Central memory CD8-positive, alpha-beta T cell (primary cell): ENCODE results near the gene ERBB4.

ENCODE experiments used
- ATAC-seq: fragments of 150-1000 bp; cut with Tn5 transposase; replicated peaks from 2 replicates; pipeline ENCODE4 v1.10.0; 2022; ENCODE audit warnings: mild to moderate bottlenecking, moderate FRiP score, moderate number of reproducible peaks; ENCODE audit not compliant: poor library complexity, severe bottlenecking; ENCODE audit errors: extremely low read depth
- DNase-seq, 2 donors: peaks; one replicate each; pipeline ENCODE4 v3.0.0; 2021; ENCODE audit warnings: low spot score in 2 of 2
- H3K27ac Mint-ChIP-seq: one replicate; pipeline ENCODE4 v1.8.0; 2022; ENCODE audit warnings: low read depth, mild to moderate bottlenecking, moderate library complexity, mixed read lengths
- H3K27me3 Mint-ChIP-seq: one replicate; pipeline ENCODE4 v1.8.0; 2022; ENCODE audit warnings: mixed read lengths
- H3K36me3 Mint-ChIP-seq: one replicate; pipeline ENCODE4 v1.8.0; 2022; ENCODE audit warnings: mild to moderate bottlenecking, moderate library complexity, mixed read lengths; ENCODE audit not compliant: insufficient read depth
- H3K4me1 Mint-ChIP-seq: one replicate; pipeline ENCODE4 v1.8.0; 2022; ENCODE audit warnings: mixed read lengths
- H3K4me3 Mint-ChIP-seq: one replicate; pipeline ENCODE4 v1.8.0; 2022; ENCODE audit warnings: mild to moderate bottlenecking, moderate library complexity, mixed read lengths
- H3K9me3 Mint-ChIP-seq: one replicate; pipeline ENCODE4 v1.8.0; 2022; ENCODE audit warnings: mixed read lengths

The ERBB4 gene

DNA sequence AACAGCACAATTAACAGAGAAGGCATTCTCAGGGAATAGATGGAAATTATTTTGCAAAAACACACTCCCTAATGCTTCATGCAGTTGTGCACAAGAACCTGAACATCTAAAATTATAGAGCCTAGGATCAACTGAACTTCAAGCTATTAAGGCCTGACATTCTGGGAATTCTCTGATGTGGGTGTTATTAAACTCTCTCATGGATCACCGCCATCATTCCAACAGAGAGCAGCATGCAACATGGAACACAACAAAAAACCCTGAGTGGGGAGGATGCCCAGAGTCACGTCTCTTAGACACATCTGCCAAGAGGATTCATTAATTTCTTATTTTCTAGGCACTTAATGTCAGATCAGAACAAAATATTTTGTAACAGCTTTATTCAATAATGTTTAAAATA is 543.8 kb downstream of the ERBB4 start:
- Mint-ChIP-seq H3K4me3 (no peak overlapping the region), H3K4me1 (no peaks in the 10 kb centered on the region), H3K36me3 (peaks cover 1% of the 10 kb centered on the region), H3K27me3 (no peaks in the 10 kb centered on the region), H3K9me3 (peaks cover 17% of the 10 kb centered on the region), H3K27ac (no peak overlapping the region)
- ATAC-seq, result no peak
- DNase-seq, result no peak

DNA sequence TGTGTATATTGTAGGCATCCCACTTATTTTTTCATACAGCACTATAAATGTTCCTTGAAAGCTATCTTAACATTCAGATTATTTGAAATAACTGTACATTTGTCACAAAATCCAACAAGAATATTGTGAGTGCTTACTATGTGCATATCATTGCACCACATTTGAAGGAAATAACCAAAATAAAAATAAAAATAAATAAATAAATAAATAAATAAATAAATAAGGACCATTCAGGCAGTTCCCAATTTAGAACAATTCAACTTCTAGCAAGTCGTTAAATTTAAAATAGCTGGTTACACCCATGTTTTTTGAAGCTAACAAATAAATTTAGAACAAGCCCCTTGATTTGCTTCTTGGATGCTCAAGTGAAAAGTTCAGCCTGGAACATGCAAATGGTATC is 548.3 kb downstream of the ERBB4 start:
- Mint-ChIP-seq H3K4me1 (no peaks in the 10 kb centered on the region), H3K36me3 (no peaks in the 10 kb centered on the region), H3K9me3 (peaks cover 12% of the 10 kb centered on the region), H3K27ac (no peak overlapping the region), H3K4me3 (no peak overlapping the region), H3K27me3 (no peaks in the 10 kb centered on the region)
- DNase-seq (no peak), ATAC-seq (no peak)

DNA sequence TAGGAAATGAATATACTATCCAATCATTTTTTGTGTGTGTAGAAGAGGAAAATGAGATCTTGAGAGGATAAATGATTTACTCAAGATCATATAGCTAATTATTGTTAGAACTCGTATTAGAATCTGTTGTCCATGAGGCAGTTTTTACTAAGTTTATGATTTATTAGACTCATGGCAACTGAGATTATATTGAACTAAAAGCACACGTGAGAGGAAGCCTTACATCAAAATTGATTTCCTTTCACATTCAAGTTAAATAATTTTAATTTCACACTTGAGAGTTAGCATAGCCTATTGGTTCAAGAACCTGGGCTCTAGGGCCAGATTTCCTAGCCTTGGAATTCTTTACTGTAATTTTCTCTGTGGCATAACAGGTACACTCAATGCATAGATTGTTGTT is 552.3 kb downstream of the ERBB4 start:
- peaks cover 12% of the 10 kb centered on the region for H3K9me3 Mint-ChIP-seq
- H3K27ac Mint-ChIP-seq, result no peak overlapping the region
- ATAC-seq, result no peak
- H3K27me3 Mint-ChIP-seq, result no peaks in the 10 kb centered on the region
- no peaks in the 10 kb centered on the region for H3K4me1 Mint-ChIP-seq
- no peak overlapping the region for H3K4me3 Mint-ChIP-seq
- H3K36me3 Mint-ChIP-seq, result no peaks in the 10 kb centered on the region
- DNase-seq, result no peak

DNA sequence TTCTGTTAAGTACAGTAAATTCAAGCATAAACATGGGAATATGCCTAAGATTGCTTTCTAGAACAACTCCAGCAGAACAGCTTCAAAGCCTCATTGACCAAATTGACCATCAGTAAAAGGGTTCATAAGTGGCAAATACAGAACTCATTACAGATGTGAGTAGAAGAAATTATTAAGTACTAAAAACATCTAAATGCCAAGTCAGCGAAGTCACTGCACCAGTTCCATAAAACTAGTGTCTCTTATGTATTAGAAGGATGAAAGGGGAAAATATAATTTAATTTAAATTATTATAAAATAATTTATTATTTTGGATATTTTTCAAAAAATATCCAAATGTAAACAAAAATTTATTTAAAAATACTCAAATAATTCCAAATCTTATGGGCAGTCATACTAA is 553.2 kb downstream of the ERBB4 start:
- no peak for ATAC-seq
- Mint-ChIP-seq H3K27me3 (no peaks in the 10 kb centered on the region), H3K4me1 (no peaks in the 10 kb centered on the region)

GRCh38 chr2:211982162-211982561 is 556.4 kb downstream of the ERBB4 start:
- Mint-ChIP-seq H3K36me3 (no peaks in the 10 kb centered on the region), H3K9me3 (peaks cover 16% of the 10 kb centered on the region), H3K4me1 (no peaks in the 10 kb centered on the region), H3K4me3 (no peak overlapping the region), H3K27me3 (no peaks in the 10 kb centered on the region), H3K27ac (no peak overlapping the region)
- no peak for DNase-seq
- ATAC-seq, result no peak

More for the DNA sequence above, 553.2 kb downstream of the ERBB4 start:
- Mint-ChIP-seq H3K36me3 (no peaks in the 10 kb centered on the region), H3K27ac (no peak overlapping the region), H3K4me3 (no peak overlapping the region), H3K9me3 (peaks cover 11% of the 10 kb centered on the region)
- DNase-seq, result no peak

DNA sequence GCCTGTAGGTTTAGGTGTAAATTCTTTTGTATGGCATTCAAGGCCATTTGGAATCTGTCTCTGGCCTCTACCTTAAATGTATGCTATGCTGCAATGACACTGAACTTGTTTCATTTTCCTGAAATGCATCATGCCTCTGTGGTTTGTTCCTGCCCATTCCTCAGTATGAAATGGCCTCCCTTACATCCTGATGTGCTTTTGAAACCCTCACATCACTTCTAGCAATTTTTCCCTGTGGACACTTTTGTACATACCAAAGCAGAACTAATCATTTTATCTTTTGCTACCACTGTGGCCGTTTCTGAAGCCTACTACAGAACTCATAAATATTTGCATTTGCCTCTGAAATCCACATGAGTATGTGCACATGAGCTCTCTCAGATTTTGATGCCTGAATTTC is 557.2 kb downstream of the ERBB4 start:
- no peak overlapping the region for H3K27ac Mint-ChIP-seq
- DNase-seq, result no peak
- no peak overlapping the region for H3K4me3 Mint-ChIP-seq
- H3K27me3 Mint-ChIP-seq, result no peaks in the 10 kb centered on the region
- no peak for ATAC-seq
- peaks cover 16% of the 10 kb centered on the region for H3K9me3 Mint-ChIP-seq
- no peaks in the 10 kb centered on the region for H3K36me3 Mint-ChIP-seq
- no peaks in the 10 kb centered on the region for H3K4me1 Mint-ChIP-seq

GRCh38 chr2:211976076-211976475 is 562.5 kb downstream of the ERBB4 start:
- Mint-ChIP-seq H3K27me3 (no peaks in the 10 kb centered on the region), H3K4me3 (no peak overlapping the region), H3K27ac (no peak overlapping the region), H3K4me1 (no peaks in the 10 kb centered on the region), H3K9me3 (peaks cover 12% of the 10 kb centered on the region), H3K36me3 (no peaks in the 10 kb centered on the region)
- ATAC-seq (no peak), DNase-seq (no peak)

- DNase-seq (no peak), ATAC-seq (no peak)
- Mint-ChIP-seq H3K4me1 (no peaks in the 10 kb centered on the region), H3K27ac (no peak overlapping the region), H3K36me3 (no peaks in the 10 kb centered on the region), H3K27me3 (no peaks in the 10 kb centered on the region), H3K9me3 (peaks cover 33% of the 10 kb centered on the region), H3K4me3 (no peak overlapping the region)
Measured at GRCh38 chr2:211967234-211967633, 571.4 kb downstream of the ERBB4 start.

GRCh38 chr2:211963969-211964368 is 574.6 kb downstream of the ERBB4 start:
- Mint-ChIP-seq H3K4me1 (no peaks in the 10 kb centered on the region), H3K27me3 (no peaks in the 10 kb centered on the region), H3K4me3 (no peak overlapping the region), H3K9me3 (peaks cover 22% of the 10 kb centered on the region), H3K36me3 (no peaks in the 10 kb centered on the region), H3K27ac (no peak overlapping the region)
- no peak for DNase-seq
- ATAC-seq, result no peak

GRCh38 chr2:211957799-211958198 is 580.8 kb downstream of the ERBB4 start:
- ATAC-seq (no peak), DNase-seq (no peak)
- Mint-ChIP-seq H3K9me3 (peaks cover 18% of the 10 kb centered on the region), H3K36me3 (no peaks in the 10 kb centered on the region), H3K4me3 (no peak overlapping the region), H3K27ac (no peak overlapping the region), H3K4me1 (no peaks in the 10 kb centered on the region), H3K27me3 (no peaks in the 10 kb centered on the region)

- ATAC-seq (no peak), DNase-seq (no peak)
- Mint-ChIP-seq H3K27ac (no peak overlapping the region), H3K4me1 (no peaks in the 10 kb centered on the region), H3K27me3 (no peaks in the 10 kb centered on the region), H3K36me3 (no peaks in the 10 kb centered on the region), H3K9me3 (peaks cover 17% of the 10 kb centered on the region), H3K4me3 (no peak overlapping the region)
Measured at GRCh38 chr2:211955648-211956047, 583.0 kb downstream of the ERBB4 start.

DNA sequence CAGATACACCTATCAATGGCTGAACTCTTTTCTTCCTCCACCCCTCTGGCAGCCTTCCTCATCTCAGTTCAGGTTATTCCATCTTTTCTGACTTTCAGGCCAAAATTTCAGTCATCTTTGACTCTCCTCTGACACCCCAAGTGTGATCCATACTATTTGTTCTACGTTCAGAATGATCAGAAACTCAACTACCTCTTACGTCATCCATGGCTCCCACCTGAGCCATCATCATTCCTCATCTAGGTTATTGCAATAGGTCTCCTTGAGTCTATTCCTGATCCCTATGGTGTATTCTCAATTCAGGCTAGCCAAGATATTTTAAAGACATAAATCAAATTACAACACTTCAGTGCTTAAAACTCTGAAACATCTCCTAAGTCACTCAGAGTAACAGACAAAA is 589.7 kb downstream of the ERBB4 start:
- Mint-ChIP-seq H3K4me1 (no peaks in the 10 kb centered on the region), H3K27me3 (no peaks in the 10 kb centered on the region), H3K27ac (no peak overlapping the region), H3K4me3 (no peak overlapping the region), H3K36me3 (no peaks in the 10 kb centered on the region), H3K9me3 (peaks cover 18% of the 10 kb centered on the region)
- DNase-seq, result no peak
- no peak for ATAC-seq

- no peaks in the 10 kb centered on the region for H3K27me3 Mint-ChIP-seq
- H3K4me1 Mint-ChIP-seq, result no peaks in the 10 kb centered on the region
- H3K36me3 Mint-ChIP-seq, result no peaks in the 10 kb centered on the region
- peaks cover 14% of the 10 kb centered on the region for H3K9me3 Mint-ChIP-seq
- ATAC-seq (no peak), DNase-seq (no peak)
- H3K4me3 Mint-ChIP-seq, result no peak overlapping the region
- no peak overlapping the region for H3K27ac Mint-ChIP-seq
Measured at GRCh38 chr2:211946960-211947359, 591.6 kb downstream of the ERBB4 start.

- Mint-ChIP-seq H3K4me3 (no peak overlapping the region), H3K36me3 (no peaks in the 10 kb centered on the region)
Measured at GRCh38 chr2:211944572-211944971, 594.0 kb downstream of the ERBB4 start.

More at GRCh38 chr2:211944572-211944971, 594.0 kb downstream of the ERBB4 start:
- Mint-ChIP-seq H3K4me1 (no peaks in the 10 kb centered on the region), H3K9me3 (peaks cover 16% of the 10 kb centered on the region), H3K27me3 (no peaks in the 10 kb centered on the region), H3K27ac (no peak overlapping the region)
- ATAC-seq, result no peak
- no peak for DNase-seq
